WTC11 (cell line): Measurements from ENCODE around the gene ZFHX3. TPM values are rescaled to one million over a fixed set of nuclear protein-coding genes. Genes with fewer than 3 reads are reported as not detected.
A peak's percentile ranks its signal among the peaks of the same experiment; 100 is the strongest.

Experiments used
- ATAC-seq: fragments of 200-7000 bp; cut with Tn5 transposase; 2 replicates; pipeline ENCODE4 v1.10.0; 2021; ENCODE audit warnings: mild to moderate bottlenecking, moderate library complexity
- CTCF ChIA-PET: fragments of 300-600 bp; sonication (Branson Sonifier 250); formaldehyde crosslinking; loops from one replicate; lab custom pipeline; 2021; ENCODE audit warnings: antibody characterized with exemption; lab: Charles Lee
- POLR2A ChIA-PET: fragments of 350-600 bp; sonication (Branson Sonifier 250); formaldehyde crosslinking; loops from one replicate; lab custom pipeline; 2021; ENCODE audit warnings: antibody characterized with exemption; lab: Charles Lee
- DNase-seq: peaks from one replicate; pipeline ENCODE4 v3.0.0; 2021; ENCODE audit warnings: low spot score
- H3K27ac Mint-ChIP-seq: 2 replicates; pipeline ENCODE4 v1.8.0; 2021; ENCODE audit warnings: mixed read lengths
- H3K27me3 Mint-ChIP-seq: 2 replicates; pipeline ENCODE4 v1.8.0; 2021; ENCODE audit warnings: low read depth, mild to moderate bottlenecking, moderate library complexity, mixed read lengths
- H3K36me3 Mint-ChIP-seq: 2 replicates; pipeline ENCODE4 v1.8.0; 2021; ENCODE audit warnings: mixed read lengths
- H3K4me1 Mint-ChIP-seq: 2 replicates; pipeline ENCODE4 v1.8.0; 2022; ENCODE audit warnings: mixed read lengths
- H3K4me3 Mint-ChIP-seq: 2 replicates; pipeline ENCODE4 v1.8.0; 2021; ENCODE audit warnings: mild to moderate bottlenecking, moderate library complexity, mixed read lengths
- H3K9me3 Mint-ChIP-seq: 2 replicates; pipeline ENCODE4 v1.8.0; 2021; ENCODE audit warnings: mixed read lengths
- AFF4 ChIP-seq: sonication (generic); formaldehyde crosslinking; IDR thresholded peaks from 2 replicates; pipeline ENCODE4 v1.8.1; 2023; ENCODE audit warnings: mild to moderate bottlenecking, missing genetic modification reagents, borderline replicate concordance
- ATF2 ChIP-seq: sonication (generic); formaldehyde crosslinking; IDR thresholded peaks from 2 replicates; pipeline ENCODE4 v1.8.1; 2022; ENCODE audit warnings: low read depth, missing genetic modification reagents, borderline replicate concordance
- ELF4 ChIP-seq: sonication (generic); formaldehyde crosslinking; IDR thresholded peaks from 2 replicates; pipeline ENCODE4 v1.8.1; 2022; ENCODE audit warnings: low read depth, mild to moderate bottlenecking, moderate library complexity, missing genetic modification reagents
- FOXJ3 ChIP-seq: sonication (generic); formaldehyde crosslinking; IDR thresholded peaks from 2 replicates; pipeline ENCODE4 v1.9.0; 2021; ENCODE audit warnings: missing genetic modification reagents, mild to moderate bottlenecking, borderline replicate concordance
- FOXP1 ChIP-seq: sonication (generic); formaldehyde crosslinking; IDR thresholded peaks from 2 replicates; pipeline ENCODE4 v1.8.0; 2022; ENCODE audit warnings: missing genetic modification reagents, mild to moderate bottlenecking, moderate library complexity, borderline replicate concordance
- GABPB1 ChIP-seq: sonication (generic); formaldehyde crosslinking; IDR thresholded peaks from 2 replicates; pipeline ENCODE4 v1.8.1; 2023; ENCODE audit warnings: mild to moderate bottlenecking, missing genetic modification reagents
- HMGXB4 ChIP-seq: sonication (generic); formaldehyde crosslinking; IDR thresholded peaks from 2 replicates; pipeline ENCODE4 v1.8.1; 2023; ENCODE audit warnings: mild to moderate bottlenecking, moderate library complexity, missing genetic modification reagents
- OVOL2 ChIP-seq: fragments of 250-450 bp; sonication (Bioruptor Pico); IDR thresholded peaks from 2 replicates; pipeline ENCODE4 v1.9.0; 2021; ENCODE audit warnings: mild to moderate bottlenecking, borderline replicate concordance
- TEAD1 ChIP-seq: sonication (generic); formaldehyde crosslinking; IDR thresholded peaks from 2 replicates; pipeline ENCODE4 v1.8.0; 2022; ENCODE audit warnings: mild to moderate bottlenecking, missing genetic modification reagents
- ZNF219 ChIP-seq: sonication (generic); formaldehyde crosslinking; IDR thresholded peaks from 2 replicates; pipeline ENCODE4 v1.8.0; 2023; ENCODE audit warnings: missing genetic modification reagents, mild to moderate bottlenecking, borderline replicate concordance
- ZNF263 ChIP-seq: sonication (generic); formaldehyde crosslinking; IDR thresholded peaks from 2 replicates; pipeline ENCODE4 v1.8.1; 2022; ENCODE audit warnings: low read depth, mild to moderate bottlenecking, moderate library complexity, missing genetic modification reagents
- ZNF317 ChIP-seq: sonication (generic); formaldehyde crosslinking; IDR thresholded peaks from 2 replicates; pipeline ENCODE4 v1.8.1; 2023; ENCODE audit warnings: low read depth, mild to moderate bottlenecking, moderate library complexity, missing genetic modification reagents, borderline replicate concordance
- ZNF396 ChIP-seq: fragments of 250-450 bp; sonication (Bioruptor Pico); IDR thresholded peaks from 2 replicates; pipeline ENCODE4 v1.8.0; 2021; ENCODE audit warnings: mild to moderate bottlenecking, moderate library complexity, borderline replicate concordance
- total RNA-seq: library from RNA; stranded (reverse); gene quantifications from 3 replicates; pipeline ENCODE4 v1.2.3, GENCODE V29; 2021
- TF ChIP-seq, protein P1 (sequence below): sonication (generic); formaldehyde crosslinking; IDR thresholded peaks from 2 replicates; pipeline ENCODE4 v1.8.0; 2022; ENCODE audit warnings: mild to moderate bottlenecking, missing genetic modification reagents
- TF ChIP-seq, protein P2 (sequence below): sonication (generic); formaldehyde crosslinking; IDR thresholded peaks from 2 replicates; pipeline ENCODE4 v1.8.0; 2023; ENCODE audit warnings: missing genetic modification reagents

The ZFHX3 gene
- total RNA-seq, 1 experiment from 2014 or later: 5.7 TPM

GRCh38 chr16:72927199-72928089 lies 120.5 kb downstream of the ZFHX3 start:
- no peak overlapping the region for H3K4me3 Mint-ChIP-seq

GRCh38 chr16:72926177-72927070 lies 121.5 kb downstream of the ZFHX3 start:
- DNase-seq: no peak
- H3K27me3 Mint-ChIP-seq: no peaks in the 10 kb centered on the region
- no peak overlapping the region for H3K4me3 Mint-ChIP-seq
- H3K9me3 Mint-ChIP-seq: no peaks in the 10 kb centered on the region; the same call in 1 of the 2 replicates
- POLR2A ChIA-PET: no interaction called here
- no peak overlapping the region for H3K27ac Mint-ChIP-seq
- no peak for ATAC-seq
- TF ChIP-seq FOXP1 (no peak), ELF4 (CRISPR knock-in tag) (no peak), FOXJ3 (CRISPR knock-in tag) (no peak), ZNF396 (CRISPR knock-in tag) (no peak)
- TF ChIP-seq, all 79 proteins: peak for 0
- Mint-ChIP-seq H3K36me3 (no peaks in the 10 kb centered on the region), H3K4me1 (peaks cover 16% of the 10 kb centered on the region)
- CTCF ChIA-PET: interaction anchor here (0.8 kb wide), 1 partner anchor 69 kb away, joined by 6 read pairs; no protein-coding TSS in a partner anchor

More at GRCh38 chr16:72927199-72928089, 120.5 kb downstream of the ZFHX3 start:
- Mint-ChIP-seq H3K27ac (peak overlapping the region; percentile 69; the same call in 1 of the 2 replicates), H3K36me3 (no peaks in the 10 kb centered on the region), H3K4me1 (peaks cover 25% of the 10 kb centered on the region), H3K27me3 (no peaks in the 10 kb centered on the region), H3K9me3 (no peaks in the 10 kb centered on the region; the same call in 1 of the 2 replicates)
- ATAC-seq: no peak
- ChIA-PET CTCF (no interaction called here), POLR2A (no interaction called here)
- no peak for DNase-seq
- TF ChIP-seq GABPB1 (CRISPR knock-in tag): peak; percentile 87
- TF ChIP-seq TEAD1 (CRISPR knock-in tag): no peak
- TF ChIP-seq, protein P1, sequence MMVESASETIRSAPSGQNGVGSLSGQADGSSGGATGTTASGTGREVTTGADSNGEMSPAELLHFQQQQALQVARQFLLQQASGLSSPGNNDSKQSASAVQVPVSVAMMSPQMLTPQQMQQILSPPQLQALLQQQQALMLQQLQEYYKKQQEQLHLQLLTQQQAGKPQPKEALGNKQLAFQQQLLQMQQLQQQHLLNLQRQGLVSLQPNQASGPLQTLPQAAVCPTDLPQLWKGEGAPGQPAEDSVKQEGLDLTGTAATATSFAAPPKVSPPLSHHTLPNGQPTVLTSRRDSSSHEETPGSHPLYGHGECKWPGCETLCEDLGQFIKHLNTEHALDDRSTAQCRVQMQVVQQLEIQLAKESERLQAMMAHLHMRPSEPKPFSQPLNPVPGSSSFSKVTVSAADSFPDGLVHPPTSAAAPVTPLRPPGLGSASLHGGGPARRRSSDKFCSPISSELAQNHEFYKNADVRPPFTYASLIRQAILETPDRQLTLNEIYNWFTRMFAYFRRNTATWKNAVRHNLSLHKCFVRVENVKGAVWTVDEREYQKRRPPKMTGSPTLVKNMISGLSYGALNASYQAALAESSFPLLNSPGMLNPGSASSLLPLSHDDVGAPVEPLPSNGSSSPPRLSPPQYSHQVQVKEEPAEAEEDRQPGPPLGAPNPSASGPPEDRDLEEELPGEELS (CRISPR knock-in tag): no peak
- no peak for TF ChIP-seq ZNF317 (CRISPR knock-in tag)

DNA sequence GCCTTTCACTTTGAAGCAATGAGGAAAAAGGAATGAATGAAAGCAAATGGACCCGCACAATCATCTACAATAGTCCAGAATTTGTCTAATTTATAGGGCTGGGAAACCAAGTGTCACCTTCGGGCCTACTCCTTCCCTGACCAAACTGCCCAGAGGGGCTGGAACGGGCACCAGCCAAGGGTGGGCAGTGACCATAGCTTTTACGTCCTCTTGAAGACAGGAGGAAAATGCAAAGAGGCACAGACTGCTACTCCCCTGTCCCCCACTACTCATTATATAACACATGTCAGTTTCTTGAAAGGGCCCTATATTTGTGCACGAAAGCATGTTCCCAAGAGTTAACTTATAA lies 122.3 kb downstream of the ZFHX3 start:
- DNase-seq (no peak), ATAC-seq (no peak)
- ChIA-PET CTCF (no interaction called here), POLR2A (no interaction called here)
- no peaks in the 10 kb centered on the region for H3K36me3 Mint-ChIP-seq
- H3K4me1 Mint-ChIP-seq: peaks cover 12% of the 10 kb centered on the region
- no peak overlapping the region for H3K27ac Mint-ChIP-seq
- H3K9me3 Mint-ChIP-seq: no peaks in the 10 kb centered on the region; the same call in 1 of the 2 replicates
- H3K4me3 Mint-ChIP-seq: no peak overlapping the region
- no peaks in the 10 kb centered on the region for H3K27me3 Mint-ChIP-seq
- TF ChIP-seq ATF2 (CRISPR knock-in tag): no peak
- TF ChIP-seq, protein P2, sequence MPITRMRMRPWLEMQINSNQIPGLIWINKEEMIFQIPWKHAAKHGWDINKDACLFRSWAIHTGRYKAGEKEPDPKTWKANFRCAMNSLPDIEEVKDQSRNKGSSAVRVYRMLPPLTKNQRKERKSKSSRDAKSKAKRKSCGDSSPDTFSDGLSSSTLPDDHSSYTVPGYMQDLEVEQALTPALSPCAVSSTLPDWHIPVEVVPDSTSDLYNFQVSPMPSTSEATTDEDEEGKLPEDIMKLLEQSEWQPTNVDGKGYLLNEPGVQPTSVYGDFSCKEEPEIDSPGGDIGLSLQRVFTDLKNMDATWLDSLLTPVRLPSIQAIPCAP (CRISPR knock-in tag): no peak
- no peak for TF ChIP-seq OVOL2
- TF ChIP-seq, protein P1 (CRISPR knock-in tag): no peak
- TF ChIP-seq AFF4 (CRISPR knock-in tag): no peak
- TF ChIP-seq FOXJ3 (CRISPR knock-in tag): no peak
- TF ChIP-seq ZNF219 (CRISPR knock-in tag): no peak
- no peak for TF ChIP-seq ZNF263 (CRISPR knock-in tag)
- TF ChIP-seq HMGXB4 (CRISPR knock-in tag): no peak
